GM10266 (cell line): Measurements from ENCODE around the gene PHF19.

ENCODE experiments used
- DNase-seq: peaks from one replicate; pipeline ENCODE4 v3.0.0; 2012; ENCODE audit errors: extremely low spot score
- TF ChIP-seq, protein P1 (sequence below): IDR thresholded peaks from 2 replicates; pipeline ENCODE4 v1.5.1; 2012; ENCODE audit warnings: mild to moderate bottlenecking, low read depth; ENCODE audit not compliant: control insufficient read depth, insufficient read depth; ENCODE audit errors: missing control alignments

The PHF19 gene

DNA sequence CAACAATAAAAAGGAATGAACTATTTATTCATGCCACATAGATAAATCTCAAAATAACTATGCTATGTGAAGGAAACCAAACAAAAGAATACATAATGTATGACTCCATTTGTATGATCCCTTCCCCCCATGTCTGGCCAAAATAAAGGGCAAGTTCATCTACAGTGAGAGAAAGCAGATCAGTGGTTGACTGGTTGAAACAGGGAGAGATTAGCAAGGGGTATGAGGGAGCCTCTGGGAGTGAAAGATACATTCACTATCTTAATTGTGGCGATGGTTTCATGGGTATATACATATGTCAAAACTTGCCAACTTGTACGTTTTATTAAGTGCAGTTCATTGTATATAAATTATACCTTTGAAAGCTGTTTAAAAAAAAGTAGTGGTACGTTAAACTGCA is 39.1 kb downstream of the PHF19 start:
- TF ChIP-seq, protein P1, sequence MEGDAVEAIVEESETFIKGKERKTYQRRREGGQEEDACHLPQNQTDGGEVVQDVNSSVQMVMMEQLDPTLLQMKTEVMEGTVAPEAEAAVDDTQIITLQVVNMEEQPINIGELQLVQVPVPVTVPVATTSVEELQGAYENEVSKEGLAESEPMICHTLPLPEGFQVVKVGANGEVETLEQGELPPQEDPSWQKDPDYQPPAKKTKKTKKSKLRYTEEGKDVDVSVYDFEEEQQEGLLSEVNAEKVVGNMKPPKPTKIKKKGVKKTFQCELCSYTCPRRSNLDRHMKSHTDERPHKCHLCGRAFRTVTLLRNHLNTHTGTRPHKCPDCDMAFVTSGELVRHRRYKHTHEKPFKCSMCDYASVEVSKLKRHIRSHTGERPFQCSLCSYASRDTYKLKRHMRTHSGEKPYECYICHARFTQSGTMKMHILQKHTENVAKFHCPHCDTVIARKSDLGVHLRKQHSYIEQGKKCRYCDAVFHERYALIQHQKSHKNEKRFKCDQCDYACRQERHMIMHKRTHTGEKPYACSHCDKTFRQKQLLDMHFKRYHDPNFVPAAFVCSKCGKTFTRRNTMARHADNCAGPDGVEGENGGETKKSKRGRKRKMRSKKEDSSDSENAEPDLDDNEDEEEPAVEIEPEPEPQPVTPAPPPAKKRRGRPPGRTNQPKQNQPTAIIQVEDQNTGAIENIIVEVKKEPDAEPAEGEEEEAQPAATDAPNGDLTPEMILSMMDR = no peak
- no peak for DNase-seq

DNA sequence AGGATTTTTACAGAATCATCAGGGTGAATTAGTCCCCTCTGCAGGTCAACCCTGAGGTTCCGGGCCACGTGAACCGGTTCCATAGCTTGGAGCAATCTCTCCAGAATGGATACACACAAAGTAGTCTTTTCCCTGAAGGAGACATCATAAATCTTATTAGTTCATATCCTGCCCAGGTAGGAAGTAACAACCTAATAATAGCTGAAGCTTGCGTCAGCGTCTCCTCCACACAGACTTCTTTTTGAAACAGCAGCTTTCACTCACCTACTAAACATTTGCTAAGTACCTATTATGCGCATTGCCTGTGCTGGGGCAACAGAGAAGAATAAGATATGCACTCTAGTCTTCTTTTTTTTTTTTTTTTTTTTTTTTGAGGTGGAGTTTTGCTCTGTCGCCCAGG is 43.7 kb downstream of the PHF19 start:
- TF ChIP-seq, protein P1 = no peak
- DNase-seq = no peak

DNA sequence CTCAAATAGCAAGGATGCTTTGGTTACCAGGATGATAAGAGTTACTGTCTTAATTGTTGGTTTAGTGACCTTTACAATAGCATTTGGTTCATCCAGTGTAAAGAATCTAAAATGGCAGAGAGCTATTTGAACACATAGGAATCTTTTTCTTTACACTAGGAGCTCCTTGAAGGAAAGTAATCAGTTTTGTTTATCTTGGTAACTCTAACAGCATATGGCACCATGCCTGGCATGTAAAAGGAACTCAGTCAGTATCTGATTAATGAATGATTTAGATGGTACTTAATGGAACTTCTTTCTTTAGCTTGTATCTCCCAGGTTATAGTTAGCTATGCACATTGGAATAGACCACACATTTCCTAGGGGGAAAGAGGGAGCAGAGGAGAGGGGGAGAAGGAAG is 44.2 kb downstream of the PHF19 start:
- DNase-seq = no peak
- TF ChIP-seq, protein P1 = no peak

DNA sequence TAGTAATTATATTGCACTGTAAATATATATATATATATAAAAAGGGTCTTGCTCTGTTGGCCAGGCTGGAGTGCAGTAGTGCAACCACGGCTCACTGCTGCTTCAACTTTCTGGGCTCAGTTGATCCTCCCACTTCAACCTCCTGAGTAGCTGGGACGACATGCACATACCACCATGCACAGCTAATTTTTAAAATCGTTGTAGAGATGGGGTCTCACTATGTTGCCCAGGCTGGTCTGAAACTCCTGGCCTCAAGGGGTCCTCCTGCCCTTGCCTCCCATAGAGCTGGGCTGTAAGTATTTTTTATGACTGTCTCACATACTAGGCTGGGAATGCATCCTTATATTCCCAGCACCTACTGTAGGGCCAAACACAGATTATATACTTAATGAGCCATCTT is 46.1 kb downstream of the PHF19 start:
- DNase-seq = no peak
- TF ChIP-seq, protein P1 = no peak

DNA sequence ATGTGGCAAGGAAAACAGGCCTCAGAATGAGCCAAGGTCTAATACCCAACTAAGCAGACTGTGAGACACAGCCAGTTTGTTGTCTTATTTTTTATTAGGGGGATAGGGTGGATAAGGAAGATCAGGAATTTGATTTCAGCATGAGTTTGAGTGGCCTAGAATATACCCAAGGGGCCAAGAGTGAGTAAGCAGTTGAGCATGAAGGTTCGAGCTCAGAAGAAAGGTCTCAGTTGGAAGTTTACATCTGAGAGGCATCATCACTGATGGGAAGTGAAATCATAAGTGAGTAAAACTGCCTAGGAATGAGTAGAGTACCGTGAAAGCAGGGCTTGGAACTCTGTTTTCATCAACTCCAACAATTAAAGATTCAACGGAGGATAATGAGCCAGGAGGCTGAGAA is 46.8 kb downstream of the PHF19 start:
- TF ChIP-seq, protein P1 = no peak
- DNase-seq = no peak

DNA sequence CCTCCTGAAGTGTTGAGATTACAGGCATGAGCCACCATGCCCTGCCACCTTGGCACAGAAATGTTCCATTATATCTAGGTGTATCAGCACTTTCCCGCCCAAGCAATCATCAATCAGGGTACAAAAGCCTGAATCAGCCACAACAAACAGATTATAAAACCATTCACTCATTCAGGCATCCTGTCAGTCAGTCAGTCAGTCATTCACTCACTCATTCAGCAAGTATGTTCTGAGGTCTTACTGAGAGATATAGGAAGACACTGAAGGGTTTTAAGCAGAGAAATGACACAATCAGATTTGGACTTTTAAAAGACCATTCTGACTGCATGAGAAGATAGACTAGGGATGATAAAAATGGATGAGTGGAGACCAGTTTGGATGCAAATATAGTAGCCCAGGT is 47.3 kb downstream of the PHF19 start:
- TF ChIP-seq, protein P1 = no peak
- DNase-seq = no peak

DNA sequence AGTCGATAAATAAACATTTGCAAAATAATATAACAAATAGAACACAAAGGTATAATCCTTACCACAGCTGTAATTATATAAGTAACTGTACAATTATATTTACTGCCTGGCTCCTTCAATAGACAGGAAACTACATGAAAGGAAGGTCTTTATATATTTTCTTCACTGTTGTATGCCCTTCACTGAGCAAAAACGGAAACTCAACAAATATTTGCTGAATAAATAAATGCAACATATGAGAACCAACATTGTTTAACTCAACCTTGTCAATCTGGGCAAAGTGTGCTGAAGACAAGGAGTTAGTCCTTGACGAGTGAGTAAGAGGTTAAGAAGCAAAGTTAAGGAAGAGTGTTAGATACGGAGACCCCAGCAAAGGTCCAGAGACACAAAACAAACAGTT is 56.9 kb downstream of the PHF19 start:
- no peak for DNase-seq
- TF ChIP-seq, protein P1 = no peak

DNA sequence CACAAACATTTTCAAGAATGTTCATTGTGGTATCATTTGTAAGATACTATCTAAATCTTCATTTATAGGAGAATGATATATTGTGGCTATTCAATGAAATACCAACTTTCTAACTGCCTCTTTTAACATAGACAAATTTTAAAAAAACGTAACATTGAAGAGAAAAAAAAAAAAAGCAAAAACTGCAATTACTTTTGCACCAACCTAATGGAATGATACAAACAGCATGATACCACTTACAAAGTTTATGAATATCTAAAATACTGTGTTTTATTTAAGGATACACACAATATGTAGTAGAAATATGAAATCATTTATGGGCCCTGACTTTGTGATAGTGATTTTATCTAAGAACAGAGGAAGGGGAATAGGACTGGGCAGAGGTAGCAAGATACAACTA is 58.4 kb downstream of the PHF19 start:
- DNase-seq = no peak
- TF ChIP-seq, protein P1 = no peak
